Osteoblast (primary cell): ENCODE results near the gene APLP1. TPM values are rescaled to one million over a fixed set of nuclear protein-coding genes. Genes with fewer than 3 reads are reported as not detected.

Experiments used
- DNase-seq: peaks from one replicate; pipeline ENCODE4 v3.0.0; 2011; ENCODE audit warnings: low spot score, mixed read lengths; ENCODE audit not compliant: insufficient read length; ENCODE audit errors: missing footprints
- H2AFZ ChIP-seq: 2 replicates; pipeline ENCODE4 v1.6.0; 2011; ENCODE audit warnings: mild to moderate bottlenecking, low read length
- H3K27ac ChIP-seq: 2 replicates; pipeline ENCODE4 v1.5.1; 2011; ENCODE audit warnings: mild to moderate bottlenecking, low read depth, low read length, moderate library complexity
- H3K27me3 ChIP-seq: 2 replicates; pipeline ENCODE4 v1.6.0; 2012; ENCODE audit warnings: mild to moderate bottlenecking, control low read depth, inconsistent platforms, low read length, moderate library complexity; ENCODE audit not compliant: insufficient read depth
- H3K36me3 ChIP-seq: 2 replicates; pipeline ENCODE4 v1.5.1; 2011; ENCODE audit warnings: mild to moderate bottlenecking, low read length, control low read depth, moderate library complexity; ENCODE audit not compliant: insufficient read depth
- H3K4me1 ChIP-seq: 2 replicates; pipeline ENCODE4 v1.5.1; 2011; ENCODE audit warnings: mild to moderate bottlenecking, low read length, control low read depth, moderate library complexity; ENCODE audit not compliant: insufficient read depth
- H3K4me2 ChIP-seq: 2 replicates; pipeline ENCODE4 v1.6.0; 2011; ENCODE audit warnings: mild to moderate bottlenecking, low read length; ENCODE audit not compliant: insufficient read depth
- H3K4me3 ChIP-seq: fragments of 200-600 bp; sonication (generic); 3 replicates; pipeline ENCODE4 v1.5.1; 2012; ENCODE audit warnings: mild to moderate bottlenecking, low read length, inconsistent platforms; ENCODE audit not compliant: insufficient read depth
- H3K79me2 ChIP-seq: 2 replicates; pipeline ENCODE4 v1.6.0; 2012; ENCODE audit warnings: mild to moderate bottlenecking, low read length, control low read depth, inconsistent platforms; ENCODE audit not compliant: insufficient read depth
- H3K9me3 ChIP-seq: 2 replicates; pipeline ENCODE4 v1.5.1; 2011; ENCODE audit warnings: low read depth, low read length, control low read depth
- H4K20me1 ChIP-seq: 2 replicates; pipeline ENCODE4 v1.6.0; 2012; ENCODE audit warnings: mild to moderate bottlenecking, low read length, control low read depth; ENCODE audit not compliant: insufficient read depth
- total RNA-seq: library from RNA; depleted of rRNA; stranded (reverse); fragments of >200 nt; gene quantifications from 2 replicates; pipeline ENCODE4 v1.2.3, GENCODE V29; 2012
- TF ChIP-seq, protein P1 (sequence below): IDR thresholded peaks from 2 replicates; pipeline ENCODE4 v1.5.1; 2011; ENCODE audit warnings: mild to moderate bottlenecking, low read depth, low read length, moderate library complexity; ENCODE audit errors: extremely low read depth

APLP1 gene
- total RNA-seq, 1 donor = 3.6 TPM

GRCh38 chr19:35903550-35904179, 35.3 kb downstream of the APLP1 start:
- H3K27ac ChIP-seq = no peak overlapping the region
- no peaks in the 10 kb centered on the region for H3K27me3 ChIP-seq
- peak; percentile 89 for DNase-seq
- H3K4me1 ChIP-seq = peaks cover 23% of the 10 kb centered on the region
- TF ChIP-seq, protein P1, sequence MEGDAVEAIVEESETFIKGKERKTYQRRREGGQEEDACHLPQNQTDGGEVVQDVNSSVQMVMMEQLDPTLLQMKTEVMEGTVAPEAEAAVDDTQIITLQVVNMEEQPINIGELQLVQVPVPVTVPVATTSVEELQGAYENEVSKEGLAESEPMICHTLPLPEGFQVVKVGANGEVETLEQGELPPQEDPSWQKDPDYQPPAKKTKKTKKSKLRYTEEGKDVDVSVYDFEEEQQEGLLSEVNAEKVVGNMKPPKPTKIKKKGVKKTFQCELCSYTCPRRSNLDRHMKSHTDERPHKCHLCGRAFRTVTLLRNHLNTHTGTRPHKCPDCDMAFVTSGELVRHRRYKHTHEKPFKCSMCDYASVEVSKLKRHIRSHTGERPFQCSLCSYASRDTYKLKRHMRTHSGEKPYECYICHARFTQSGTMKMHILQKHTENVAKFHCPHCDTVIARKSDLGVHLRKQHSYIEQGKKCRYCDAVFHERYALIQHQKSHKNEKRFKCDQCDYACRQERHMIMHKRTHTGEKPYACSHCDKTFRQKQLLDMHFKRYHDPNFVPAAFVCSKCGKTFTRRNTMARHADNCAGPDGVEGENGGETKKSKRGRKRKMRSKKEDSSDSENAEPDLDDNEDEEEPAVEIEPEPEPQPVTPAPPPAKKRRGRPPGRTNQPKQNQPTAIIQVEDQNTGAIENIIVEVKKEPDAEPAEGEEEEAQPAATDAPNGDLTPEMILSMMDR = no peak
- peak overlapping the region; percentile 75 for H3K4me2 ChIP-seq
- peak overlapping the region; percentile 55 for H3K4me3 ChIP-seq
- peak overlapping the region; percentile 89 for H2AFZ ChIP-seq
- no peaks in the 10 kb centered on the region for H3K9me3 ChIP-seq
- H3K36me3 ChIP-seq = no peaks in the 10 kb centered on the region
- peaks cover 6% of the 10 kb centered on the region for H3K79me2 ChIP-seq
- H4K20me1 ChIP-seq = no peaks in the 10 kb centered on the region

- DNase-seq = peak; percentile 35
- H2AFZ ChIP-seq = no peak overlapping the region
- H3K4me2 ChIP-seq = no peak overlapping the region
- H3K4me3 ChIP-seq = no peak overlapping the region
- peaks cover 23% of the 10 kb centered on the region for H3K4me1 ChIP-seq
- no peak overlapping the region for H3K27ac ChIP-seq
- H4K20me1 ChIP-seq = no peaks in the 10 kb centered on the region
- no peaks in the 10 kb centered on the region for H3K9me3 ChIP-seq
- H3K27me3 ChIP-seq = no peaks in the 10 kb centered on the region
- TF ChIP-seq, protein P1 = no peak
- H3K79me2 ChIP-seq = no peaks in the 10 kb centered on the region
- no peaks in the 10 kb centered on the region for H3K36me3 ChIP-seq
These were observed 36.1 kb downstream of the APLP1 start for GRCh38 chr19:35904311-35905068.

DNA sequence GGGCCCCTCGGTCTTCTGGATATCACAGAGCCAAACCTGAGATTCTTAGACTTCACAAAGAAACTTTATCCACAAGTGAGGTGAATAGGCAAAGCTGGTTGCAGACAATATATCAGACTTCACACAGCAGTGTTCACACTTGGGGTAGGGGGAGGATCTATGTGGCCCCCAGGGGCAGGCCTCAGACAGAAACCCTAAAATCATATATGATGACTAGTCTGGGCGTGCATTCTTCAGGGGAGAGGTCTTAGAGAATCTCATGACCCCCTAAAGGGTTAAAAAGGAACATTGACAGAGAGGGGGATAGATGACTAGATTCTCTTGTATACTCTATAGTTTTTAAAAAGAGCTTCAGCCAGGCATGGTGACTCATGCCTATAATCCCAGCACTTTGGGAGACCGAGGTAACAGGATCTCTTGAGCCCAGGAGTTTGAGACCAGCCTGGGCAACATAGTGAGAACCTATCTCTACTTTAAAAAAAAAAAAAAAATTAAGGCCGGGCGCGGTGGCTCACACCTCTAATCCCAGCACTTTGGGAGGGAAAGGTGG, 36.9 kb downstream of the APLP1 start:
- peak; percentile 55 for DNase-seq
- no peaks in the 10 kb centered on the region for H4K20me1 ChIP-seq

More for the DNA sequence above, 36.9 kb downstream of the APLP1 start:
- TF ChIP-seq, protein P1 = no peak
- H2AFZ ChIP-seq = no peak overlapping the region
- H3K36me3 ChIP-seq = no peaks in the 10 kb centered on the region
- no peaks in the 10 kb centered on the region for H3K9me3 ChIP-seq
- H3K4me1 ChIP-seq = peaks cover 23% of the 10 kb centered on the region
- H3K4me3 ChIP-seq = no peak overlapping the region
- no peaks in the 10 kb centered on the region for H3K79me2 ChIP-seq
- H3K4me2 ChIP-seq = no peak overlapping the region
- no peaks in the 10 kb centered on the region for H3K27me3 ChIP-seq
- H3K27ac ChIP-seq = no peak overlapping the region
